WTC11 (cell line): ENCODE measurements around the gene MAP3K7. TPM values are rescaled to one million over a fixed set of nuclear protein-coding genes. Genes with fewer than 3 reads are reported as not detected.
A peak's percentile ranks its signal among the peaks of the same experiment; 100 is the strongest.

Experiments
- ATAC-seq: fragments of 200-7000 bp; cut with Tn5 transposase; 2 replicates; pipeline ENCODE4 v1.10.0; 2021; ENCODE audit warnings: mild to moderate bottlenecking, moderate library complexity
- CTCF ChIA-PET: fragments of 300-600 bp; sonication (Branson Sonifier 250); formaldehyde crosslinking; loops from one replicate; lab custom pipeline; 2021; ENCODE audit warnings: antibody characterized with exemption; lab: Charles Lee
- POLR2A ChIA-PET: fragments of 350-600 bp; sonication (Branson Sonifier 250); formaldehyde crosslinking; loops from one replicate; lab custom pipeline; 2021; ENCODE audit warnings: antibody characterized with exemption; lab: Charles Lee
- DNase-seq: peaks from one replicate; pipeline ENCODE4 v3.0.0; 2021; ENCODE audit warnings: low spot score
- H3K27ac Mint-ChIP-seq: 2 replicates; pipeline ENCODE4 v1.8.0; 2021; ENCODE audit warnings: mixed read lengths
- H3K27me3 Mint-ChIP-seq: 2 replicates; pipeline ENCODE4 v1.8.0; 2021; ENCODE audit warnings: low read depth, mild to moderate bottlenecking, moderate library complexity, mixed read lengths
- H3K36me3 Mint-ChIP-seq: 2 replicates; pipeline ENCODE4 v1.8.0; 2021; ENCODE audit warnings: mixed read lengths
- H3K4me1 Mint-ChIP-seq: 2 replicates; pipeline ENCODE4 v1.8.0; 2022; ENCODE audit warnings: mixed read lengths
- H3K4me3 Mint-ChIP-seq: 2 replicates; pipeline ENCODE4 v1.8.0; 2021; ENCODE audit warnings: mild to moderate bottlenecking, moderate library complexity, mixed read lengths
- H3K9me3 Mint-ChIP-seq: 2 replicates; pipeline ENCODE4 v1.8.0; 2021; ENCODE audit warnings: mixed read lengths
- ATF1 ChIP-seq: sonication (generic); formaldehyde crosslinking; IDR thresholded peaks from 2 replicates; pipeline ENCODE4 v1.8.1; 2023; ENCODE audit warnings: mild to moderate bottlenecking, moderate library complexity, missing genetic modification reagents
- CREM ChIP-seq: sonication (generic); formaldehyde crosslinking; IDR thresholded peaks from 2 replicates; pipeline ENCODE4 v1.8.1; 2022; ENCODE audit warnings: mild to moderate bottlenecking, missing genetic modification reagents, moderate library complexity
- E2F5 ChIP-seq: sonication (generic); formaldehyde crosslinking; IDR thresholded peaks from 2 replicates; pipeline ENCODE4 v1.8.1; 2022; ENCODE audit warnings: mild to moderate bottlenecking, moderate library complexity, missing genetic modification reagents
- ELF4 ChIP-seq: sonication (generic); formaldehyde crosslinking; IDR thresholded peaks from 2 replicates; pipeline ENCODE4 v1.8.1; 2022; ENCODE audit warnings: low read depth, mild to moderate bottlenecking, moderate library complexity, missing genetic modification reagents
- ETV6 ChIP-seq: sonication (generic); formaldehyde crosslinking; IDR thresholded peaks from 2 replicates; pipeline ENCODE4 v1.8.1; 2022; ENCODE audit warnings: mild to moderate bottlenecking, missing genetic modification reagents
- GTF2I ChIP-seq: fragments of 250-450 bp; sonication (Bioruptor Pico); conservative IDR thresholded peaks from 2 replicates; pipeline ENCODE4 v1.4.0; 2021; ENCODE audit warnings: mild to moderate bottlenecking
- HMGXB4 ChIP-seq: sonication (generic); formaldehyde crosslinking; IDR thresholded peaks from 2 replicates; pipeline ENCODE4 v1.8.1; 2023; ENCODE audit warnings: mild to moderate bottlenecking, moderate library complexity, missing genetic modification reagents
- IRF1 ChIP-seq: sonication (generic); formaldehyde crosslinking; IDR thresholded peaks from 2 replicates; pipeline ENCODE4 v1.8.0; 2023; ENCODE audit warnings: missing genetic modification reagents
- MYBL2 ChIP-seq: sonication (generic); formaldehyde crosslinking; IDR thresholded peaks from 2 replicates; pipeline ENCODE4 v1.8.1; 2023; ENCODE audit warnings: mild to moderate bottlenecking, moderate library complexity, missing genetic modification reagents
- NFE2L1 ChIP-seq: sonication (generic); formaldehyde crosslinking; IDR thresholded peaks from 2 replicates; pipeline ENCODE4 v1.8.1; 2023; ENCODE audit warnings: missing genetic modification reagents
- NFYB ChIP-seq: sonication (generic); formaldehyde crosslinking; conservative IDR thresholded peaks from 2 replicates; pipeline ENCODE4 v1.8.0; 2022; ENCODE audit warnings: low read depth, missing genetic modification reagents
- NR3C1 ChIP-seq: sonication (generic); formaldehyde crosslinking; conservative IDR thresholded peaks from 2 replicates; pipeline ENCODE4 v1.8.1; 2023; ENCODE audit warnings: low read depth, mild to moderate bottlenecking, missing genetic modification reagents
- OVOL2 ChIP-seq: fragments of 250-450 bp; sonication (Bioruptor Pico); IDR thresholded peaks from 2 replicates; pipeline ENCODE4 v1.9.0; 2021; ENCODE audit warnings: mild to moderate bottlenecking, borderline replicate concordance
- STAT6 ChIP-seq: sonication (generic); formaldehyde crosslinking; conservative IDR thresholded peaks from 2 replicates; pipeline ENCODE4 v1.8.1; 2023; ENCODE audit warnings: mild to moderate bottlenecking, low read depth, missing genetic modification reagents, moderate library complexity
- TCF7 ChIP-seq: sonication (generic); formaldehyde crosslinking; IDR thresholded peaks from 2 replicates; pipeline ENCODE4 v1.8.0; 2022; ENCODE audit warnings: mild to moderate bottlenecking, low read depth, missing genetic modification reagents, moderate library complexity
- TEAD4 ChIP-seq: sonication (generic); formaldehyde crosslinking; IDR thresholded peaks from 2 replicates; pipeline ENCODE4 v1.8.0; 2022; ENCODE audit warnings: mild to moderate bottlenecking, missing genetic modification reagents
- TP53 ChIP-seq: sonication (generic); formaldehyde crosslinking; IDR thresholded peaks from 2 replicates; pipeline ENCODE4 v1.8.1; 2023; ENCODE audit warnings: mild to moderate bottlenecking, missing genetic modification reagents
- USF1 ChIP-seq: sonication (generic); formaldehyde crosslinking; IDR thresholded peaks from 2 replicates; pipeline ENCODE4 v1.8.0; 2022; ENCODE audit warnings: mild to moderate bottlenecking, missing genetic modification reagents
- ZBTB43 ChIP-seq: sonication (generic); formaldehyde crosslinking; IDR thresholded peaks from 2 replicates; pipeline ENCODE4 v1.8.1; 2023; ENCODE audit warnings: mild to moderate bottlenecking, missing genetic modification reagents
- ZNF138 ChIP-seq: sonication (generic); formaldehyde crosslinking; conservative IDR thresholded peaks from 2 replicates; pipeline ENCODE4 v1.8.1; 2022; ENCODE audit warnings: mild to moderate bottlenecking, moderate library complexity, missing genetic modification reagents
- ZNF416 ChIP-seq: fragments of 250-450 bp; sonication (Bioruptor Pico); IDR thresholded peaks from 2 replicates; pipeline ENCODE4 v1.9.0; 2021; ENCODE audit warnings: mild to moderate bottlenecking, inconsistent platforms
- ZNF532 ChIP-seq: fragments of 250-450 bp; sonication (Bioruptor Pico); IDR thresholded peaks from 2 replicates; pipeline ENCODE4 v1.9.0; 2021; ENCODE audit warnings: mild to moderate bottlenecking, borderline replicate concordance
- total RNA-seq: library from RNA; stranded (reverse); gene quantifications from 3 replicates; pipeline ENCODE4 v1.2.3, GENCODE V29; 2021

The MAP3K7 gene
- total RNA-seq, 1 experiment from 2014 or later, result 36.7 TPM

- Mint-ChIP-seq H3K27ac (peak overlapping the region; percentile 82), H3K4me3 (no peak overlapping the region)
- ATAC-seq, result no peak
- TF ChIP-seq ZBTB43, result no peak
- TF ChIP-seq MYBL2 (CRISPR knock-in tag), result no peak
- no peak for TF ChIP-seq ZNF532 (CRISPR knock-in tag)
- TF ChIP-seq E2F5 (CRISPR knock-in tag), result no peak
- no peak for TF ChIP-seq ATF1 (CRISPR knock-in tag)
- TF ChIP-seq, all 79 proteins: peak for 0
- Mint-ChIP-seq H3K27me3 (no peaks in the 10 kb centered on the region), H3K4me1 (no peaks in the 10 kb centered on the region), H3K36me3 (peaks cover 47% of the 10 kb centered on the region), H3K9me3 (no peaks in the 10 kb centered on the region)
- ChIA-PET CTCF (no interaction called here), POLR2A (no interaction called here)
- DNase-seq, result no peak
Observed at GRCh38 chr6:90547079-90547478, 39.8 kb downstream of the MAP3K7 start.

- no peak overlapping the region for H3K27ac Mint-ChIP-seq
- H3K27me3 Mint-ChIP-seq, result no peaks in the 10 kb centered on the region
- H3K36me3 Mint-ChIP-seq, result peaks cover 47% of the 10 kb centered on the region
- TF ChIP-seq TEAD4 (CRISPR knock-in tag) (no peak), HMGXB4 (CRISPR knock-in tag) (no peak), USF1 (no peak), ELF4 (no peak), MYBL2 (CRISPR knock-in tag) (no peak), TP53 (no peak), STAT6 (CRISPR knock-in tag) (no peak), GTF2I (CRISPR knock-in tag) (no peak), TCF7 (CRISPR knock-in tag) (no peak), ZNF138 (CRISPR knock-in tag) (no peak), NFE2L1 (CRISPR knock-in tag) (no peak), IRF1 (CRISPR knock-in tag) (no peak), NFYB (CRISPR knock-in tag) (no peak), ZBTB43 (no peak), OVOL2 (CRISPR knock-in tag) (no peak), NR3C1 (CRISPR knock-in tag) (no peak), ZNF416 (CRISPR knock-in tag) (no peak), ETV6 (CRISPR knock-in tag) (no peak), CREM (CRISPR knock-in tag) (no peak)
- no peaks in the 10 kb centered on the region for H3K9me3 Mint-ChIP-seq
- no peak overlapping the region for H3K4me3 Mint-ChIP-seq
- ATAC-seq (no peak), DNase-seq (no peak)
- POLR2A ChIA-PET, result no interaction called here
- CTCF ChIA-PET, result interaction anchor here (1.5 kb wide), 1 partner anchor 259 kb away, joined by 3 read pairs; no protein-coding TSS in a partner anchor
- no peaks in the 10 kb centered on the region for H3K4me1 Mint-ChIP-seq
Observed at GRCh38 chr6:90545448-90545847, 41.4 kb downstream of the MAP3K7 start.
